Endometrium (tissue), 2 donors: ENCODE measurements around the gene STYXL1.
"Not testable (repeated sequence)": the region's sequence is repeated elsewhere in the genome, so short reads cannot be mapped to it uniquely, and the experiment has no call there.

Experiments used
- FAIRE-seq: peaks from 2 replicates; lab custom pipeline; 2012; peaks lifted over from hg19 to GRCh38; lab: Jason Lieb, UNC
- donor health status: control.
- donor health status: control.

The STYXL1 gene, protein sequence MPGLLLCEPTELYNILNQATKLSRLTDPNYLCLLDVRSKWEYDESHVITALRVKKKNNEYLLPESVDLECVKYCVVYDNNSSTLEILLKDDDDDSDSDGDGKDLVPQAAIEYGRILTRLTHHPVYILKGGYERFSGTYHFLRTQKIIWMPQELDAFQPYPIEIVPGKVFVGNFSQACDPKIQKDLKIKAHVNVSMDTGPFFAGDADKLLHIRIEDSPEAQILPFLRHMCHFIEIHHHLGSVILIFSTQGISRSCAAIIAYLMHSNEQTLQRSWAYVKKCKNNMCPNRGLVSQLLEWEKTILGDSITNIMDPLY

GRCh38 chr7:76047811-76048667 is at the start of gene STYXL1, which contains the start of gene MDH2:
Gene STYXL1 (minus strand): TSS chr7:76048000. CDS start chr7:76030523, 17,477 bp downstream.
Gene MDH2 (plus strand): TSS chr7:76048106. CDS start chr7:76048161, 55 bp downstream.
- FAIRE-seq = no peak

DNA sequence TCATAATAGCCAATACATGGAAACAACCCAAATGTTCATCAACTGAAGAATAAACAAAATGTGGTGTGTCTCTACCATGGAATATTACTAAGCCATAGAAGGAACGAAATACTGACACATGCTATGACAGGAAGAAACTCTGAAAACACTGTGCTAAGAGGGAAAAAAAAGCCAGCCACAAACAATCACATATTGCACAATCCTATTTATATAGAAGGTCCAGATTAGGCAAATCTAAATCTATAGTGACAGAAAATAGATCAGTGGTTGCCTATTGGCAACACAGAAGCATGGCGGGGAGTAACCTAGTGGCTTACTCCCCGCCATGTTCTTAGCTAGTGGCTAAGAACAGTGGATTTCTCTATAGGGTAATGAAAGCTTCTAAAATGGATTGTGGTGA is 48.1 kb upstream of the STYXL1 start:
- no peak for FAIRE-seq

DNA sequence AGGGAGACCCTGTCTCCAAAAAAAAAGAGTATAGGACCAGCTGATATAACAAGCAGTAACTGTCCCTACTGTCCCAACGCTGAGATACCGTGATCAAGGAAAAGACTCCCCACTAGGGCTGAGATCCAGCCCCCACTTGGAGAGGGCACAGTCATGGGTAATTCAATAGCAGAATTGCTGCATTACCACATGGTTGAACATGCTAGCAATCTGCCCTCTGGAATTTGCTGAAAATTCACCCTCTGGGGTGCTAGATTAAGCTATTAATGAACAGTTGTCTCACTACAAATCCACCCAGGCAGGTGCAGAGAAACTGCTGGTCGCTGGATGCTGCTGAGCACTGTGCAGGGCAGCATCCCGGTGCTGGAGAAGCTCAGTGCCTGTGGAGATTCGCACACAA is 46.5 kb upstream of the STYXL1 start:
- not testable (repeated sequence) for FAIRE-seq

GRCh38 chr7:76093531-76093930 is 45.7 kb upstream of the STYXL1 start:
- not testable (repeated sequence) for FAIRE-seq

GRCh38 chr7:76091506-76091905 is 43.7 kb upstream of the STYXL1 start:
- no peak for FAIRE-seq

GRCh38 chr7:76089865-76090475 is 42.2 kb upstream of the STYXL1 start:
- FAIRE-seq = no peak

DNA sequence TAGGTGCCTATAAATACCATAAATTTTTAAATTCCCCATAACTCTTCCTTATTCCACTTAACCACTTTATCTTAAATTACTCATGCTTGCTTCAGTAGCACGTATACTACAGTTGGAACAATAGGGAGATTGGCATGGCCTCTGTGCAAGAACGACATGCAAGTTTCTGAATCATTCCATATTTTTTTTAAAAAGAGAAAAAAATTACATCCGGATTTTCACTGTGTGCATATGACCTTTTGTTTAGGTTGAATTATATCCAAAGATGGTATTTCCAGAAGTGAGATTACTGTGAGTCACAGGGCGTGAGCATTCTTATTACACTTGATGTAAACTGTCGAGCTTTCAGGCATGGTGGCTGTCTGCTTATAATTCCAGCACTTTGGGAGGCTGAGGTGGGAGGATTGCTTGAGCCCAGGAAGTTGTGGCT is 39.6 kb upstream of the STYXL1 start:
- not testable (repeated sequence) for FAIRE-seq

- FAIRE-seq = no peak
These were observed 38.3 kb upstream of the STYXL1 start for GRCh38 chr7:76086070-76086469.

- not testable (repeated sequence) for FAIRE-seq
These were observed 36.3 kb upstream of the STYXL1 start for GRCh38 chr7:76084115-76084514.

- FAIRE-seq = no peak
These were observed 32.4 kb upstream of the STYXL1 start for GRCh38 chr7:76080204-76080603.

GRCh38 chr7:76077435-76077834 is 29.6 kb upstream of the STYXL1 start:
- no peak for FAIRE-seq

- no peak for FAIRE-seq
These were observed 29.2 kb upstream of the STYXL1 start for GRCh38 chr7:76076995-76077394.

DNA sequence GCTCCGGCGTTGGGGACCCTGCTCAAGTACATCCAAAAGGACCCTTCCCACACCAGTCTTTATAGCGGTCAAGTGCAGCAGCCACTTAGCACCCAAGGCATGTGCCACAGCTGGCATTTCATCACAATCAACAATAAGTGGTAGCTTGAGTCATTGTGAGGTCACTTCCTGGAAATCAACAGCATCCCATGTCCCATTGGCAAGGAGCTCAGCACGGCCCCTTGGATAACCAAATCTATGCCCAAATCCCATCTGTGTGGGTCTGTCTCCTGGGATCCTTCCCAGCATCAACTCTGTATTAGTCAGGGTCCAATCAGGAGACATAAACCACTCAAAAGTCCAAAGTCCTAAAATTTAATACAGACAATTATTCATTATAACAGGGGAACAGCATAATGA is 27.2 kb upstream of the STYXL1 start:
- no peak for FAIRE-seq

DNA sequence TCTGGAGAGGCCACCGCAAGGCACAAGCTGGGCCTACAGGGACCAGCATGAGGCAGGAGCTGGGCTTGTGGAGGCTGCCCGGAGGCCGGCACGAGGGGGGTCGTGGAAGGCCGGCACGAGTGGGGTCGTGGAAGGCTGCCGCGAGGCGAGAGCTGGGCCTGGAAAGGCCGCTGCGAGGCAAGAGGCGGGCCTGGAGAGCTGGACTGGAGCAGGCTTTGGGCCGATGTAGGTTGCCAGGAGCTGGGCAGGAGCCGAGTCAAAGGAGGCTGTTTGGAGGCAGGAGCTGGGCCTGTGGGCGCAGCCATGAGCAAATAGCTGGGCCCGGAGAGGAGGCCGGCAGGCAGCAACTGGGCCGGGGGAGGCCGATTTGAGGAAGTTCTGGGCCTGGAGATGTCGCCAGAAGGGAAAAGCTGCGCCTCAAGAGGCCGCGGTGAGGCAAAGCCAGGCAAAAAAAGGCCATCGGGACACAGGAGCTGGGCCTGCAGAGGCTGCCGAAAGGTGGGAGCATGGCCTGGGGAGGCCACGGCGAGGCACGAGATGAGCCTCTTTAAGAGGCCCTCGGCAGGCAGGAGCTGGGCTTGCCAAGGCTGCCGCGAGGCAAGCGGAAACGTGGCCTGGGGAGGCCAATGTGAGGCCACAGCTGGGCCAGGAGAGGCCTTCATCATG is 26.6 kb upstream of the STYXL1 start:
- FAIRE-seq = no peak

DNA sequence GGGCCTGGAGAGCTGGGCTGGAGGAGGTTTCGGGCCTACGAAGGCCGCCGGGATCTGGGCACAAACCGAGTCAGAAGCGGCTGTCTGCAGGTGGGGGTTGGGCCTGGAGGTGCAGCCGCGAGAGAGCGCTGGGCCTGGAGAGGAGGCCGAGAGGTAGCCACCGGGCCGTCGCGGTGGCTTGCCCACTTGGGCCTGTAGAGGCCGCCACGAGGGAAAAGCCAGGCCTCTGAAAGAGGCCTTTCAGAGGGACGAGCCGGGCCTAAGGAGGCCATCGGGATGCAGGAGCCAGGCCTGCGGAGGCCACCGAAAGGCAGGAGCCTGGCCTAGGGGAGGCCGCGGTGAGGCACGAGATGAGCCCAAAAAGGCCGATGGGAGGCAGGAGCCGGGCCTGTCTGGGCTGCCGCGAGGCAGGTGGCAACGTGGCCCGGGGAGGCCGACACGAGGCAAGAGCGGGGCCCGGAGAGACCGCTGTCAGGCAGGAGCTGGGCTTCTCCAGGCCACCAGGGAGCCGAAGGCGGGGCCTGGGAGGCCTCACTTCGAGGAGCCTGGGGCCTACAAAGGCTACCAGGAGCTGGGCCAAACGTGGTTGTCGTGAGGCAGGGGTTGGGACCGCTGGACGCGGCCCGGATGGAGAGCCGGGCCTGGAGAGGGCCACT is 25.7 kb upstream of the STYXL1 start:
- no peak for FAIRE-seq

DNA sequence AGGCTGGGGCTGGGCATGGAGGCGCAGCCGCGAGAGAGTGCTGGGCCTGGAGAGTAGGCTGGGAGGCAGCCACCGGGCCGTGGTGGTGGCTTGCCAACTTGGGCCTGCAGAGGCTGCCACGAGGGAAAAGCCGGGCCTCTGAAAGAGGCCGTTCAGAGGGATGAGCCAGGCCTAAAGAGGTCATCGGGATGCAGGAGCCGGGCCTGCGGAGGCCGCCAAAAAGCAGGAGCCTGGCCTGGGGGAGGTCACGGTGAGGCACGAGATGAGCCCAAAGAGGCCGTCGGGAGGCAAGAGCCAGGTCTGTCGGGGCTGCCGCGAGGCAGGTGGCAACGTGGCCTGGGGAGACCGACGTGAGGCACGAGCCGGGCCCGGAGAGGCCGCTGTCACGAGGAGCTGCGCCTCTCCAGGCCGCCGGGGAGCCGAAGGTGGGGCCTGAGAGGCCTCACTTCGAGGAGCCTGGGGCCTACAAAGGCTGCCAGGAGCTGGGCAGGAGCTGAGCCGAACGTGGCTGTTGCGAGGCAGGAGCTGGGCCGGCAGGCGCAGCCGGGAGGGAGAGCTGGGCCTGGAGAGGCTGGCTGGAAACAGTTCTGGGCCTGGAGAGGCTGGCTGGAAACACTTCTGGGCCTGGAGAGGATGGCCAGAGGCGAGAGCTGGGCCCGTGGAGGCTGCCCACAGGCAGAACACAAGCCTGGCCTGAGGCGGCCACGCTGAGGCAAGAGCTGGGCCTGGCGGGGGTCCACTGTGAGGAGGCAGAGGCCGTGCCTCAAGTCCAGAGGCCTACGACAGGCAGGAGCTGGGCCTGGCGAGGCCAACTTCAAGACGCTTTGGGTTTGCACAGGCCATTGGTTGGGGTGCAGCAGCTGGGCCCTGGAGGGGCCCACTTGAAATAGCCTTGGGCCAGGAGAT is 24.7 kb upstream of the STYXL1 start:
- FAIRE-seq = no peak

DNA sequence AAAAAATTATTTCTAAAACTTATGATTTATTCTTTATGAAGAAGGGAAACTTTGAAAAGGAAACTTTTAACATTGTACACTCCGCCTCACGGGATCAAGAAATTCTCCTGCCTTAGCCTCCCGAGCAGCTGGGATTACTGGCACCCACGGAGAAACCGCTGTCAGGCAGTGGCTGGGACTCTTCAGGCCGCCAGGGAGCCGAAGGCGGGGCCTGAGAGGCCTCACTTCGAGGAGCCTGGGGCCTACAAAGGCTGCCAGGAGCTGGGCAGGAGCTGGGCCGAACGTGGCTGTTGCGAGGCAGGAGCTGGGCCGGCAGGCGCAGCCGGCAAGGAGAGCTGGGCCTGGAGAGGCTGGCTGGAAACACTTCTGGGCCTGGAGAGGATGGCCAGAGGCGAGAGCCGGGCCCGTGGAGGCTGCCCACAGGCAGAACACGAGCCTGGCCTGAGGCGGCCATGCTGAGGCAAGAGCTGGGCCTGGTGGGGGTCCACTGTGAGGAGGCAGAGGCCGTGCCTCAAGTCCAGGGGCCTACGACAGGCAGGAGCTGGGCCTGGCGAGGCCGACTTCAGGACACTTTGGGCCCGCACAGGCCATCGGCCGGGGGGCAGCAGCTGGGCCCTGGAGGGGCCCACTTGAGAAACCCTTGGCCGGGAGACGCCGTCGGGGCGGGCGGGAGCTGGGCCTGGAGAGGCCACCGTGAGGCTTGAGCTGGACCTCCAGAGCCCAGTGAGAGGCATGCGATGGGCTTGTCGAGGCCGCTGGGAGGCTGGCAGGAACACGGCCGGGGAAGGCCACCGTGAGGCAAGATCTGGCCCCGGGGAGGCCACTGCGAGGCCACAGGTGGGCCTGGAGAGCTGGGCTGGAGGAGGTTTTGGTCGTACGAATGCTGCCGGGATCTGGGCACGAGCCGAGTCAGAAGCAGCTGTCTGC is 23.8 kb upstream of the STYXL1 start:
- FAIRE-seq = no peak

DNA sequence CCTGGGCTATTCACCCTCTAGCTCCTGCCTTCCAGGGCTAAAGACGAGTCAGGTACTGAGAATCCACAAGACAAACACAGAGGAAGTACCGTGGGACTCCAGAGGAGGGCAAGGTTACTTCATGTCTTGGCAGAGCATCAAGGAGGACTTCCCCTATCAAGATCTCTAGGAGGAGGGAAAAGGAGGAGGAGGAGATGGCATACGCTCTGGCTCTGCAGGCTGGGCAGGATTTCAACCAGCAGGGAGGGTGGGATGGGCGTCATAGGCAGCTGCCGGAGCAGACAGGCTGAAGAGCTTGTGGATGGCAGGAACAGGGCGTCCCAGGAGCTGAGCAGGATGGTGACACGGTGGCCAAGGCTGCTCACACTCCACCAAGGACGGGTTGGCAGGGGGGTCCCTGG is 21.4 kb upstream of the STYXL1 start:
- no peak for FAIRE-seq

GRCh38 chr7:76066716-76067503 is 19.1 kb upstream of the STYXL1 start:
- FAIRE-seq = no peak
